IMR-90 (cell line): ENCODE measurements around the gene PHACTR3.

Source experiments
- MAZ ChIP-seq: IDR thresholded peaks from 2 replicates; pipeline ENCODE4 v1.6.1; 2012; ENCODE audit warnings: low read depth, mild to moderate bottlenecking, low read length, improper control_type of control experiment, moderate library complexity, borderline replicate concordance
- SMC3 ChIP-seq: fragments of 150-350 bp; IDR thresholded peaks from 2 replicates; pipeline ENCODE4 v1.6.1; 2016; ENCODE audit warnings: low read depth, mild to moderate bottlenecking, antibody characterized with exemption, low read length, moderate library complexity

- TF ChIP-seq MAZ (no peak), SMC3 (no peak)
Observed at GRCh38 chr20:59677586-59677985, 73.2 kb downstream of the PHACTR3 start.
